ENCODE results near the gene NFAT5. TPM values are rescaled to one million over a fixed set of nuclear protein-coding genes. Genes with fewer than 3 reads are reported as not detected.

The NFAT5 gene
- total RNA-seq, 2 donors from 2014 or later = 38.1 to 38.9 TPM

DNA sequence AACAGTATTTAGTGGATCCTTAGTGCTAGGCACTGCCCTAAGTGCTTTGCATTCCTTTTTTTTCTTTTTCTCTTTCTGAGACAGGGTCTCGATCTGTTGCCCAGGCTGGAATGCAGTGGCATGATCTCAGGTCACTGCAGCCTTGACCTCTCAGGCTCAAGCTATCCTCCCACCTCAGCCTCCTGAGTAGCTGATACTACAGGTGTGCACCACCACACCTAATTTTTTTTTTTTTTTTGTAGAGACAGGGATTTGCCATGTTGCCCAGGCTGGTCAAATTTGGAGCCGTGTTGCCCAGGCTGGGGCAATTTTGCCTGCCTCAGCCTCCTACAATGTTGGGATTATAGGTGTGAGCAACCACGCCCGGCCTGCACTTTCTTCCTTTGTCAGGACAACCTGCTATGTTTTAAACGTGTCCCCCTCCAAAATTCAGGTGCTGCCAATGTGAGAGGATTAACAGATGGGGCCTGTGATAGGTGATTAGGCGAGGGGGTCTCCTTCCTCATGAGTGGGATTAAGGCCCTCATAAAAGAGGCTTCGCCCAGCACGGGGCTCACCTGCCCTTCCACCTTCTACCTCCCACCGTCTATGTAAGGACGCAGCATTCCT is 155.2 kb downstream of the NFAT5 start:
- no peak for DNase-seq
- ATAC-seq = no peak
- no peaks in the 10 kb centered on the region for H3K9me3 ChIP-seq
- peaks cover 3% of the 10 kb centered on the region for H3K4me1 ChIP-seq
- no peaks in the 10 kb centered on the region for H3K27me3 ChIP-seq
- TF ChIP-seq, protein P1, sequence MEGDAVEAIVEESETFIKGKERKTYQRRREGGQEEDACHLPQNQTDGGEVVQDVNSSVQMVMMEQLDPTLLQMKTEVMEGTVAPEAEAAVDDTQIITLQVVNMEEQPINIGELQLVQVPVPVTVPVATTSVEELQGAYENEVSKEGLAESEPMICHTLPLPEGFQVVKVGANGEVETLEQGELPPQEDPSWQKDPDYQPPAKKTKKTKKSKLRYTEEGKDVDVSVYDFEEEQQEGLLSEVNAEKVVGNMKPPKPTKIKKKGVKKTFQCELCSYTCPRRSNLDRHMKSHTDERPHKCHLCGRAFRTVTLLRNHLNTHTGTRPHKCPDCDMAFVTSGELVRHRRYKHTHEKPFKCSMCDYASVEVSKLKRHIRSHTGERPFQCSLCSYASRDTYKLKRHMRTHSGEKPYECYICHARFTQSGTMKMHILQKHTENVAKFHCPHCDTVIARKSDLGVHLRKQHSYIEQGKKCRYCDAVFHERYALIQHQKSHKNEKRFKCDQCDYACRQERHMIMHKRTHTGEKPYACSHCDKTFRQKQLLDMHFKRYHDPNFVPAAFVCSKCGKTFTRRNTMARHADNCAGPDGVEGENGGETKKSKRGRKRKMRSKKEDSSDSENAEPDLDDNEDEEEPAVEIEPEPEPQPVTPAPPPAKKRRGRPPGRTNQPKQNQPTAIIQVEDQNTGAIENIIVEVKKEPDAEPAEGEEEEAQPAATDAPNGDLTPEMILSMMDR (IDR thresholded peaks at IDR 0.05) = no peak
- no peak for TF ChIP-seq POLR2A (IDR thresholded peaks at IDR 0.05)
- H3K27ac ChIP-seq = no peak overlapping the region
- no peak overlapping the region for H3K4me3 ChIP-seq
- H3K36me3 ChIP-seq (replicated peaks in 1 of 2; ENCODE audit: insufficient read depth in 1 of 2, low read depth in 2 of 2) = no peaks in the 10 kb centered on the region
- intact Hi-C loops (cut with DNase I) = no loop called here
- 84 to 89% methylated on average over 9 to 10 of the region's 10 CpGs for WGBS, 2 donors

- DNase-seq = no peak
- no peak overlapping the region for H3K27ac ChIP-seq
- intact Hi-C loops (cut with DNase I) = no loop called here
- ATAC-seq = no peak
- H3K4me3 ChIP-seq = no peak overlapping the region
- WGBS, 2 donors = 76 to 89% methylated on average over 6 of the region's 6 CpGs
- TF ChIP-seq POLR2A (IDR thresholded peaks at IDR 0.05) = no peak
- TF ChIP-seq, protein P1 (IDR thresholded peaks at IDR 0.05) = no peak
- no peaks in the 10 kb centered on the region for H3K36me3 ChIP-seq (replicated peaks in 1 of 2; ENCODE audit: insufficient read depth in 1 of 2, low read depth in 2 of 2)
- H3K27me3 ChIP-seq = no peaks in the 10 kb centered on the region
- peaks cover 8% of the 10 kb centered on the region for H3K4me1 ChIP-seq
- H3K9me3 ChIP-seq = no peaks in the 10 kb centered on the region
These were observed 155.7 kb downstream of the NFAT5 start for GRCh38 chr16:69721441-69721957.

DNA sequence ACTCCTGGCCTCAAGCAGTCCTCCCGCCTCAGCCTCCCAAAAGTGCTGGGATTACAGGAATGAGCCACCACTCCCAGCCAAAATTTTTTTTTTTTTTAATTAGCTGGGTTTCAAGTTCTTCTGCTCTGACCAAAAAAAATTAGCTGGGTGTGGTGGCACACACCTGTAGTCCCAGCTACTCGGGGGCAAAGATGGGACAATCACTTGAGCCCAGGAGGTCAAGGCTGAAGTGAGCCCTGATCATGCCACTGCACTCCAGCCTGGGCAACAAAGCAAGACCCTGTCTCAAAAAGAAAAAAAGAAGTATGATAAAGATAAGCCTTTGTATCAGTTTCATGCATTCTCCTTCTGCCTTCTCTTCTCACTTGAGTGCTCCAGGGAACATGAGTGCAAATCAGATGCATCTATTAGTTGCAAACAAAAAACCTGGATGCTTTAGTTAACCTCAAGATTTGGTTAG is 158.7 kb downstream of the NFAT5 start:
- Histone ChIP-seq H3K4me1 (peaks cover 15% of the 10 kb centered on the region), H3K4me3 (no peak overlapping the region), H3K27me3 (no peaks in the 10 kb centered on the region), H3K9me3 (no peaks in the 10 kb centered on the region), H3K36me3 (replicated peaks in 1 of 2; ENCODE audit: insufficient read depth in 1 of 2, low read depth in 2 of 2) (no peaks in the 10 kb centered on the region), H3K27ac (no peak overlapping the region)
- DNase-seq = no peak
- WGBS, 2 donors = 82 to 89% methylated on average over 2 of the region's 2 CpGs
- no peak for ATAC-seq
- intact Hi-C loops (cut with DNase I) = no loop called here
- no peak for TF ChIP-seq POLR2A (IDR thresholded peaks at IDR 0.05)
- TF ChIP-seq, protein P1 (IDR thresholded peaks at IDR 0.05) = no peak

- ATAC-seq (no peak), DNase-seq (no peak)
- H3K9me3 ChIP-seq = no peaks in the 10 kb centered on the region
- no peaks in the 10 kb centered on the region for H3K36me3 ChIP-seq (replicated peaks in 1 of 2; ENCODE audit: insufficient read depth in 1 of 2, low read depth in 2 of 2)
- 59 to 67% methylated on average over 6 of the region's 6 CpGs for WGBS, 2 donors
- no peak overlapping the region for H3K4me3 ChIP-seq
- TF ChIP-seq, protein P1 (IDR thresholded peaks at IDR 0.05) = no peak
- TF ChIP-seq POLR2A (IDR thresholded peaks at IDR 0.05) = no peak
- intact Hi-C loops (cut with DNase I) = no loop called here
- no peak overlapping the region for H3K27ac ChIP-seq
- H3K27me3 ChIP-seq = no peaks in the 10 kb centered on the region
- peaks cover 15% of the 10 kb centered on the region for H3K4me1 ChIP-seq
These were observed 159.3 kb downstream of the NFAT5 start for GRCh38 chr16:69724981-69725479.
